Measurements from ENCODE around the gene CIC.
"Not testable (repeated sequence)": the region's sequence is repeated elsewhere in the genome, so short reads cannot be mapped to it uniquely, and the experiment has no call there.

Gene CIC

GRCh38 chr19:42255766-42256745 lies 13.0 kb upstream of the CIC start:
- H3K4me1 ChIP-seq (ENCODE audit: control insufficient read depth in 1 of 2, insufficient read depth in 1 of 2, low read depth in 1 of 2, low read length in 1 of 2): peaks cover 27 to 34% of the 10 kb centered on the region in 2 experiments
- H3K27me3 ChIP-seq: peaks cover 38% of the 10 kb centered on the region
- H3K4me3 ChIP-seq (ENCODE audit: low read depth in 1 of 2, low read length in 1 of 2): peak overlapping the region; percentile 92 to 96
- no peaks in the 10 kb centered on the region for H3K9me3 ChIP-seq
- H3K36me3 ChIP-seq: no peaks in the 10 kb centered on the region
- peak overlapping the region; percentile 95 for H3K27ac ChIP-seq
- no peak for TF ChIP-seq CTCF (IDR thresholded peaks at IDR 0.05)

GRCh38 chr19:42257842-42258241 lies 11.2 kb upstream of the CIC start:
- H3K9me3 ChIP-seq; H3K36me3 ChIP-seq; H3K4me3 ChIP-seq (ENCODE audit: low read depth in 1 of 2, low read length in 1 of 2); H3K27ac ChIP-seq: not testable (repeated sequence)
- Histone ChIP-seq H3K27me3 (peaks cover 38% of the 10 kb centered on the region), H3K4me1 (ENCODE audit: control insufficient read depth in 1 of 2, insufficient read depth in 1 of 2, low read depth in 1 of 2, low read length in 1 of 2) (peaks cover 14 to 17% of the 10 kb centered on the region in 2 experiments)

GRCh38 chr19:42261763-42262162 lies 7.3 kb upstream of the CIC start:
- no peak for TF ChIP-seq CTCF (IDR thresholded peaks at IDR 0.05)
- Histone ChIP-seq H3K27me3 (peaks cover 18% of the 10 kb centered on the region), H3K4me1 (ENCODE audit: control insufficient read depth in 1 of 2, insufficient read depth in 1 of 2, low read depth in 1 of 2, low read length in 1 of 2) (no peaks in the 10 kb centered on the region), H3K27ac (no peak overlapping the region), H3K4me3 (ENCODE audit: low read depth in 1 of 2, low read length in 1 of 2) (no peak overlapping the region), H3K9me3 (no peaks in the 10 kb centered on the region), H3K36me3 (no peaks in the 10 kb centered on the region)

GRCh38 chr19:42266105-42266504 lies 2.9 kb upstream of the CIC start:
- H3K4me1 ChIP-seq (ENCODE audit: control insufficient read depth in 1 of 2, insufficient read depth in 1 of 2, low read depth in 1 of 2, low read length in 1 of 2): peaks cover 26 to 29% of the 10 kb centered on the region in 2 experiments
- H3K9me3 ChIP-seq; H3K27ac ChIP-seq; H3K27me3 ChIP-seq; H3K36me3 ChIP-seq; H3K4me3 ChIP-seq (ENCODE audit: low read depth in 1 of 2, low read length in 1 of 2): not testable (repeated sequence)

GRCh38 chr19:42266928-42267603 lies 2.0 kb upstream of the CIC start:
- Histone ChIP-seq H3K4me3 (ENCODE audit: low read depth in 1 of 2, low read length in 1 of 2) (peak overlapping the region; percentile 77 to 83), H3K4me1 (ENCODE audit: control insufficient read depth in 1 of 2, insufficient read depth in 1 of 2, low read depth in 1 of 2, low read length in 1 of 2) (peaks cover 32 to 39% of the 10 kb centered on the region in 2 experiments), H3K27ac (peak overlapping the region; percentile 99)
- not testable (repeated sequence) for H3K27me3 ChIP-seq, H3K9me3 ChIP-seq, H3K36me3 ChIP-seq

- Histone ChIP-seq H3K4me3 (ENCODE audit: low read depth in 1 of 2, low read length in 1 of 2) (peak overlapping the region; percentile 77 to 83), H3K4me1 (ENCODE audit: control insufficient read depth in 1 of 2, insufficient read depth in 1 of 2, low read depth in 1 of 2, low read length in 1 of 2) (peaks cover 32 to 39% of the 10 kb centered on the region in 2 experiments), H3K27ac (peak overlapping the region; percentile 99), H3K36me3 (peaks cover 13% of the 10 kb centered on the region), H3K27me3 (no peaks in the 10 kb centered on the region), H3K9me3 (no peaks in the 10 kb centered on the region)
- no peak for TF ChIP-seq CTCF (IDR thresholded peaks at IDR 0.05)
Measured at GRCh38 chr19:42267644-42268141, 1.4 kb upstream of the CIC start.

All from neutrophil (primary cell).